ENCODE measurements around the gene SCNM1.
A peak's percentile ranks its signal among the peaks of the same experiment; 100 is the strongest.
"Not testable (repeated sequence)": the region's sequence is repeated elsewhere in the genome, so short reads cannot be mapped to it uniquely, and the experiment has no call there.

The SCNM1 gene

DNA sequence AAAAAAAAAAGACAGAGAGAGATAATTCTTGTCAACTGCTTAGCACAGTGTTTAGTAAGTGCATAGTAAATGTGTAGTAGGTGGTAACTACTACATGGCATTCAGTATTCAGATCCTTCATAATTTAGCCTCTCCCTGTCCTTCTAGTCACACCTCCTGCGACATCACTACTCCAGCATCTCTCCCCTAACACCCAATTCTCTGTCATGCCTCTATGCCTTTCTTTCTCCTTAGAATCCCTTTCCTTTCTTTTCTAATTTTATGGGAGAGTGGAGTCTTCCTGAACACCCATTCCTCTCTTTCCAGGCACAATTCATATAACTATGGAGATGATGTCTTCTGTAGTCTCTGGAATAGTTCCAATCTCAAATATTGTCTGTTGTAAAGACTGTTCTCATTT is 27.9 kb downstream of the SCNM1 start:
- TF ChIP-seq ZNF274 (IDR thresholded peaks at IDR 0.05; ENCODE audit: low read depth, low read length), result no peak
- no peak overlapping the region for H3K4me3 ChIP-seq (ENCODE audit: low read length)

DNA sequence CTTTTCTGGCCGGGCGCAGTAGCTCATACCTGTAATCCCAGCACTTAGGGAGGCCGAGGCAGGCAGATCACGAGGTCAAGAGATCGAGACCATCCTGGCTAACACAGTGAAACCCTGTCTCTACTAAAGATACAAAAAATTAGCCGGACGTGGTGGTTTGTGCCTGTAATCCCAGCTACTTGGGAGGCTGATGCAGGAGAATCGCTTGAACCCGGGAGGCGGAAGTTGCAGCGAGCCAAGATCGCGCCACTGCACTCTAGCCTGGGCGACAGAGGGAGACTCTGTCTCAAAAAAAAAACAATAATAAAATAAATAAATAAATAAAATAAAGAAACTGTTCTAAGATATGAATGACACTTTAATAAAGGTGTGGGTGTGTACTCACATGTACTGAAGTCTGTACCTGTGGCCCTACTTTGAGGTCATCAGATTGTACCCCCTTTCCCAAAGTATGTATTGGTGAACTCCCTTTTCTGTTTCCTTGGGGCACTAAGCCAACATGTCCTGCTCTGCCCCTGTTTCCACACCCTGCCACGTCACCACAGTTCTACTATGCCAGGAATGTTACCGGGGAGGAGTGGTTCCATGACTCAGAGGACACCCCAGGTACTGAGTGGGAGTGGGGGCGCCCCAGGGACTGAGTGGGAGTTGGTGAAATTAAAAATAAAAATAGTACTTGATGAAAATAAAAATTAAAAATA is 29.1 kb downstream of the SCNM1 start:
- not testable (repeated sequence) for H3K4me3 ChIP-seq (ENCODE audit: low read length)

DNA sequence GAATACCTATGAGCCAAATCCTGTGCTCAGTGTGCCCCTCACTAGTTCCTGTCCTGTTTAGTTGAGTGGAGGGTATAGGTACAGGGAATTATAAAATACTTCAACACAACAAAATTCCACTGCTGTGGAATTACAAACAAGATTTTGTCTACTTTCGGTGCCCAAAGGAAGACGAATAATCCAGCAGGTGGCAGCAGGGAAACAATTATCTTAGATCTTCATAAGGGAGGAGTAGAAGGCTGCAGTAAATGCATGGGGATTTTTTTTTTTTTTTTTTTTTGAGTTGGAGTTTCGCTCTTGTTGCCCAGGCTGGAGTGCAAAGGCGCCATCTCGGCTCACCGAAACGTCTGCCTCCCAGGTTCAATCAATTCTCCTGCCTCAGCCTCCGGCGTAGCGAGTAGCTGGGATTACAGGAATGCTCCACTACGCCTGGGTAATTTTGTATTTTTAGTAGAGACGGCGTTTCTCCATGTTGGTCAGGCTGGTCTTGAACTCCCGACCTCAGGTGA is 30.4 kb downstream of the SCNM1 start:
- no peak for TF ChIP-seq ZNF274 (IDR thresholded peaks at IDR 0.05; ENCODE audit: low read depth, low read length)
- H3K4me3 ChIP-seq (ENCODE audit: low read length), result peak overlapping the region; percentile 35; the same call in 1 of the 2 replicates

DNA sequence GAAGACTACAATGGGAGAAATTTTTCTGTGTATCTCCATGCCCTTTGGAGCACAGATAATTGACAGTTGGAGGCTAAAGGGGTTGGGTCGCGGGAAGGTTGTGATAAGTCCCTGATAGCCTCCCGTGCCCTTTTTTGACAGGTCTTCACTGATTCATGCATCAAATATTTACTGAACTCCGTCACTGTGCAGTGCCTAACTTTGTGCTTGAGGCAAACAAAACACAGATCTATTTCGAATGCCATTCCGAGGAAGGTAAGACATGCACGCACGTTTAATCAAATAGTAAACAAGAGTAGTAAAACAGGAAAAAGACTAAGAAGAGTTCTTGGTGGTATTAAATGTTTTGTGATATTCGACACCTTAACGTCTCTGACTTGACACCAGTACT is 31.9 kb downstream of the SCNM1 start:
- no peak for TF ChIP-seq ZNF274 (IDR thresholded peaks at IDR 0.05; ENCODE audit: low read depth, low read length)
- H3K4me3 ChIP-seq (ENCODE audit: low read length), result peak overlapping the region; percentile 94

DNA sequence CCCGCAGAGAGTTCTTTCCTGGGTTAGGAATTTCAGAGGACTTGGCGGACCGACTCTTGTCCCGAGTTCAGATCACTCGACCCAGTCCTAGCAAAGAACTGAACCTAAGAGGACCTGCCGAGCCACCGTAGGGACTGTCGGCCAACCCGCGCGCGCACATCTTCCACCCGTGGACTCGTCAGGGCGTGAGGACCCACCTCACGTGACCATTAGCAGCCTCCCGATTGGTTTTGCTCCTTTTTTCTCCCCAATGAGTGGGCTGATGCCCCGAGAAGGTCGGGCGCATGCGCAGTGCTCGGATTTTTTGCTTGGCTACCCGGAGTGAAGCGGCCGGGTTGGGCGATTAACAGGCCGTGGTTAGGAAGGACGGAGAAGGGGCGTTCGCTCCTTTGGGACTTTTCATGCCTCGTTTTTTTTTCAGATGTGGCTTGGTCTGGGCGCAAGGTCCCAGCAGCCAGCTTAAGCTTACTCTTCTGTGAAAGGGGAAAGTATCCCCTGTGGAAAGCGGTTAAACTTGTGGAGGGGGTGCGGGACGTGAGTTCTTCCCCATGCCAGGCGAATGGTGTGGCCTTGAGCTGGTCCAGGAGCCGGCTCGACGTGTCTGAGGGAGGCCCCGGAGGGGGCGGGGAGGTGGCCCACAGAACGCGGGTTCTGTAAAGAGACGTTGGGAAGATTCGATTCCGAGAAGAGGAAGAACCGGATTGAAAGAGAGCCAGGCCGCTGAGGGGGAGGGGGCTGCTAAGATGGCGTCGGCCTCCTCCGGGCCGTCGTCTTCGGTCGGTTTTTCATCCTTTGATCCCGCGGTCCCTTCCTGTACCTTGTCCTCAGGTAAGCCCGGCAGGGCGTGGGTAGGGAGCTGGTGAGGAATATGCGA is 32.5 kb downstream of the SCNM1 start, which contains the start of gene PIP5K1A:
PIP5K1A (plus strand) TSS at position 299 of the 874 bp plus-strand sequence; CDS start at position 744, 445 bp downstream.
- no peak for TF ChIP-seq ZNF274 (IDR thresholded peaks at IDR 0.05; ENCODE audit: low read depth, low read length)
- peak within 1 kb of the TSS; percentile 94 for H3K4me3 ChIP-seq (ENCODE audit: low read length)

DNA sequence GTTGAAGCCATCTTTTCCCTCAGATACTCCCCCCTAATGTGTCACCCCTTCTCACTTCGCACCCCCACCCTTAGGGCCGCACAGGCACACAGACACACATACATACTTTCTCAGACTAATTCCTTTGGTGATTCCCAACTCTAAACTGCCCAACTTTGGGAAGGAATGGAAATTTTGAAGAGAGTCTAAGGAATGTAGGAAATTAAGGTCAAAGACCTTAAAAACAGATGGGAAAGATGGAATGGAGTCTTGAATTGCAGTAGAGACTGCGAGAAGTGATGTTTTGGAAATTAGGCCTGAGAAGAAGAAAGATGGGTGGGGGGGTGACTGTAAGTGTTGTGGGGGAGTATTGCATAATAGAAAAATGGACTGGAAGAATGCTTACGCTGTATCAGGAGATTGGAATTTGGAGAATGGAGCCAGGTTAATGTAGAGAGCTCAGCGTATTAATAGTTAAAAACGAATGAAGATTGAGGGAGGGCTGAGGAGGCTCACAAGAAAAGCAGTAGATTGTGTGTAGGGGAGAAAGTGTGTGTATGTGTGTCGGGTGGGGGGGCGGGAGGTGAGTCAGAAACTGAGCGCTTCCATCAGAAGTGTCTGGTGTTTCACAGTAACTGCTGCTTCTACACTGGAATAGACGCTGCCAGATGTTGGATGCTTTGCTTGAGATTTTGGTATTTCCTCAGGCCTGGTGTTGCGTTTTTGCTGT is 34.1 kb downstream of the SCNM1 start:
- no peak for TF ChIP-seq ZNF274 (IDR thresholded peaks at IDR 0.05; ENCODE audit: low read depth, low read length)
- peak overlapping the region; percentile 94 for H3K4me3 ChIP-seq (ENCODE audit: low read length)

DNA sequence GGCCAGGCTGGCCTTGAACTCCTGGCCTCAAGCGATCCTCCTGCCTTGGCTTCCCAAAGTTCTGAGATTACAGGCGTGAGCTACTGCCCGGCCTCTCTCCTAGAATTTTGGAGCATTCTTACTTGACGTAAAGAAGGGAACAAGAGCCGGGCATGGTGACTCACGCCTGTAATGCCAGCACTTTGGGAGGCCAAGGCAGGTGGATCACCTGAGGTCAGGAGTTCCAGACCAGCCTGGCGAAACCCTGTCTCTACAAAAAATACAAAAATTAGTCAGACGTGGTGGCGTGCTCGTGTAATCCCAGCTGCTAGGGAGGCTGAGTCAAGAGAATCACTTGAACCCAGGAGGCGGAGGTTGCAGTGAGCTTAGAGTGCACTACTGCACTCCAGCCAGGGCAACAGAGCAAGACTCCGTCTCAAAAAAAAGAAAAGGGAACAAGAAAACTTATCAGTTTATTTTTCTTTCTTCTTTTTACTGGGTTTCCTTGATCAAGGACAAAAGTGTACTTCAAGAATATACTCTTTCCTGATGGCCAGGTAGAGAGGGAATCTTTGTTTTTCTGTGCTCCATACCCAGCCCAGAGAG is 39.5 kb downstream of the SCNM1 start:
- H3K4me3 ChIP-seq (ENCODE audit: low read length), result not testable (repeated sequence)

DNA sequence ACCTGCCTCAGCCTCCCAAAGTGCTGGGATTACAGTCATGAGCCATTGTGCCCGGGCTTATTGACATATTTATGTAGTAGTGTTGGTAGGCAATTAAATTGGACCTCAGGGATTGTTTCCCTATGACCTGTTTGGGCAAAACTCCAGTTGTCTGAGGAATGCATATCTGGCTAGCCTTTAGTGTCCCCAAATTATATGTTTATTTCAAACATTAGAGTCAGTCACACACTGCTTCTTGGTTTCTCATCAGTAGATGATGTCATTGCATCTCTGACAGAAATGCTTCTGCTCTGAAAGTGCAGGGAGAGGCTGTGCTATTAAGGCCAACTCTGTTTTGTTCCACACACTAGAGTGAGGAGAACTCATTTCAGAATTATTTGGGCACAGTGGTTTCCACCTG is 44.9 kb downstream of the SCNM1 start:
- TF ChIP-seq ZNF274 (IDR thresholded peaks at IDR 0.05; ENCODE audit: low read depth, low read length), result no peak

DNA sequence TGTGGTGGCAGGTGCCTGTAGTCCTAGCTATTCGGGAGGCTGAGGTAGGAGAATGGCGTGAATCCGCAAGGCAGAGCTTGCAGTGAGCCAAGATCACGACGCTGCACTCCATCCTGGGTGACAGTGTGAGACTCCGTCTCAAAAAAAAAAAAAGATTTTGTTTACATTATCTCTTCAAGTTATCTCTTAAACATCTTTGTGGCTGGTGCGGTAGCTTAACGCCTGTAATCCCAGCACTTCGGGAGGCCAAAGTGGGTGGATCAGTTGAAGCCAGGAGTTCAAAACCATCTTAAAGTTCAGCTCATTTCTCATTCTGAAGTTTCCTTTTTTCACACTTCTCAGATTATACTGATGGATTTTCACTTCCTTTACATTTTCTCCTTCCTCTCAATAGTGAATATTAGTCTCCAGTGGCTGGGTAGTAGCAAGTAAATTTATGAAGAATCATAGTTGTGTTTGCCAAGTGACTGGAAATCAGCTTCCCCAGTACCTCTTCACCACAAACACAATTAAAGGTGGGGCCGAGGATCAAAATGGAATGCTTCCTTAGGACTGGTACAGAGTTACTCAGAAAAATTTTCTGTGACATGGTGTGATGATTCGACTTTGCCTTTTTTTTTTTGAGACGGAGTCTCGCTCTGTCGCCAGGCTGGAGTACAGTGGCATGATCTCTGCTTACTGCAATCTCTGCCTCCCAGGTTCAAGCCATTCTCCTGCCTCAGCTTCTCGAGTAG is 46.2 kb downstream of the SCNM1 start:
- no peak for TF ChIP-seq ZNF274 (IDR thresholded peaks at IDR 0.05; ENCODE audit: low read depth, low read length)

More for the DNA sequence above, 44.9 kb downstream of the SCNM1 start:
- H3K4me3 ChIP-seq (ENCODE audit: low read length), result no peak overlapping the region

DNA sequence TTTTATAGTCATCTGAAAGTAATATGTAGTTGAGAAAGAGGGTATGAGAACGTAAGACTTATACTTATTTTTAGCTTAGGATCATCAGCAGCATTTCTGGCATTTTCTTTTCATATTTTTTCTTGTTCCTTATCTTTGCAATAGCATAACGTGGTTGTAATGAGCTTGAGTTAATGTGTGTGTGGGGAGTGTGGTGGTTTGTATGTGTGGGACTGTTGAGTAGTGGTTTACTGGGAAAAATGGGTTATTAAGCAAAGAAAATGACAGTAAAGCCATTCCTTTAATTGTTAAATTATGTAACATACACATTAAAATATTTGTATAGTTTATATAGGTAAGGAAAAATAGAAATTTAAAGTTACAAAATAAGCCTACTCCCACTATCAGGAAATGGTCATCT is 47.6 kb downstream of the SCNM1 start:
- no peak overlapping the region for H3K4me3 ChIP-seq (ENCODE audit: low read length)
- no peak for TF ChIP-seq ZNF274 (IDR thresholded peaks at IDR 0.05; ENCODE audit: low read depth, low read length)

More for the DNA sequence above, 46.2 kb downstream of the SCNM1 start:
- no peak overlapping the region for H3K4me3 ChIP-seq (ENCODE audit: low read length)
